AG09309 (cell line): ENCODE data around the gene BLTP2.
"Not testable (repeated sequence)": the region's sequence is repeated elsewhere in the genome, so short reads cannot be mapped to it uniquely, and the experiment has no call there.

Source experiments
- DNase-seq: peaks from one replicate; pipeline ENCODE4 v3.0.0-alpha.2; 2010; ENCODE audit warnings: low read depth
- H3K4me3 ChIP-seq: 2 replicates; pipeline ENCODE4 v1.5.1; 2011; ENCODE audit warnings: mild to moderate bottlenecking, low read depth, low read length, moderate library complexity; ENCODE audit not compliant: control insufficient read depth
- CTCF ChIP-seq: IDR thresholded peaks from 2 replicates; pipeline ENCODE4 v1.5.1; 2011; ENCODE audit warnings: mild to moderate bottlenecking, low read depth, low read length, inconsistent platforms; ENCODE audit not compliant: insufficient read depth, control insufficient read depth; ENCODE audit errors: missing control alignments

Gene BLTP2

GRCh38 chr17:28662527-28662829, 17.5 kb upstream of the BLTP2 start:
- TF ChIP-seq CTCF, result no peak
- H3K4me3 ChIP-seq, result peak overlapping the region; percentile 72
- no peak for DNase-seq

GRCh38 chr17:28661635-28662526, 16.9 kb upstream of the BLTP2 start, which contains the start of the genes SDF2 and SUPT6H:
TSS of gene SDF2 (minus strand) at chr17:28661906. CDS start at chr17:28661876, 30 bp downstream.
TSS of gene SUPT6H (plus strand) at chr17:28662205. CDS start at chr17:28673402, 11,197 bp downstream.
- TF ChIP-seq CTCF, result no peak
- peak within 1 kb of the TSS; percentile 72 for H3K4me3 ChIP-seq
- DNase-seq, result no peak

GRCh38 chr17:28659497-28659881, 14.5 kb upstream of the BLTP2 start:
- not testable (repeated sequence) for H3K4me3 ChIP-seq, DNase-seq

- DNase-seq, H3K4me3 ChIP-seq: not testable (repeated sequence)
Measured at GRCh38 chr17:28658766-28659496, 14.0 kb upstream of the BLTP2 start.

- not testable (repeated sequence) for H3K4me3 ChIP-seq, DNase-seq
Measured at GRCh38 chr17:28658342-28658741, 13.4 kb upstream of the BLTP2 start.

GRCh38 chr17:28657756-28658155, 12.8 kb upstream of the BLTP2 start:
- TF ChIP-seq CTCF, result no peak
- H3K4me3 ChIP-seq, result no peak overlapping the region
- no peak for DNase-seq

GRCh38 chr17:28655160-28655559, 10.2 kb upstream of the BLTP2 start:
- DNase-seq, result no peak
- no peak for TF ChIP-seq CTCF
- H3K4me3 ChIP-seq, result no peak overlapping the region

GRCh38 chr17:28648698-28649097, 3.7 kb upstream of the BLTP2 start:
- H3K4me3 ChIP-seq, result no peak overlapping the region
- no peak for DNase-seq
- no peak for TF ChIP-seq CTCF
